Vagina (tissue), 2 donors: Measurements from ENCODE around the gene DOK5. TPM values are rescaled to one million over a fixed set of nuclear protein-coding genes. Genes with fewer than 3 reads are reported as not detected.

ENCODE experiments used
- DNase-seq, 2 donors: peaks; one replicate each; pipeline ENCODE4 v3.0.0-alpha.2; 2017; ENCODE audit errors: extremely low spot score in 2 of 2
- H3K27ac ChIP-seq: fragments of 200-600 bp; sonication (generic); one replicate; pipeline ENCODE4 v1.5.1; 2019
- H3K27me3 ChIP-seq: fragments of 200-600 bp; sonication (generic); one replicate; pipeline ENCODE4 v1.5.1; 2019
- H3K36me3 ChIP-seq, 2 donors: fragments of 200-600 bp; sonication (generic); one replicate each; pipeline ENCODE4 v1.5.1; 2017 to 2019
- H3K4me1 ChIP-seq: fragments of 200-600 bp; sonication (generic); one replicate; pipeline ENCODE4 v1.5.1; 2019
- H3K4me3 ChIP-seq, 2 donors: fragments of 200-600 bp; sonication (generic); 1 replicate in 1 of 2; 2 replicates in 1 of 2; pipeline ENCODE4 v1.5.1; 2016 to 2019
- H3K9me3 ChIP-seq: fragments of 200-600 bp; sonication (generic); one replicate; pipeline ENCODE4 v1.5.1; 2019
- CTCF ChIP-seq, 3 experiments: fragments of 450-650 bp in 2 of 3; fragments of 200-600 bp in 1 of 3; sonication (generic) in 1 of 3; IDR thresholded peaks; one replicate each; pipeline ENCODE4 v1.5.1; 2017 to 2019; ENCODE audit warnings: antibody characterized with exemption in 3 of 3, mild to moderate bottlenecking in 2 of 3, moderate library complexity in 2 of 3
- POLR2A ChIP-seq, 2 donors: fragments of 450-650 bp; IDR thresholded peaks; one replicate each; pipeline ENCODE4 v1.6.1; 2017; ENCODE audit warnings: antibody characterized with exemption in 2 of 2, mild to moderate bottlenecking in 2 of 2, moderate library complexity in 2 of 2
- POLR2AphosphoS5 ChIP-seq, 2 donors: sonication (generic); formaldehyde crosslinking; IDR thresholded peaks; one replicate each; pipeline ENCODE4 v1.9.0; 2017; ENCODE audit warnings: antibody characterized with exemption in 2 of 2, mild to moderate bottlenecking in 2 of 2, low read depth in 1 of 2; ENCODE audit not compliant: insufficient read depth in 1 of 2
- intact Hi-C: fragments of 100-400 bp; cut with DNase I; formaldehyde crosslinking; loops from one replicate; pipeline ENCODE4 v1.15.1; 2023
- total RNA-seq: library from RNA; depleted of rRNA; stranded (reverse); fragments of >200 nt; gene quantifications from one replicate; pipeline ENCODE4 v1.2.3, GENCODE V29; 2016

The DOK5 gene
- total RNA-seq, 1 donor from 2014 or later, result 2.5 TPM

DNA sequence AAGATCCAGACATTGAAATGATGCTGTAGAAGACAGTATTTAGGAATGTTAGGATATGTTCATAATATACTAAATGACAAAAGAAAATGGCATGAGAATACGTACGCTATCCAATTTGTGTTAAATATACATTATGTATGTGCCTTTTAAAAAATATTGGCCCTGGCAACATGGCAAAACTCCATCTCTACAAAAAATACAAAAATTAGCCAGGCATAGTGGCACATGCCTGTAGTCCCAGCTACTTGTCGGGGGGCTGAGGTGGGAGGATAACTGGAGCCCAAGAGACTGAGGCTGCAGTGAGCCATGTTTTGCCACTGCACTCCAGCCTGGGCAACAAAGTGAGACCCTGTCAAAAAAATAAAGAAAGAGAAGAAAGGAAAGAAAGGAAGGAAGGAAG lies 155.7 kb downstream of the DOK5 start:
- Histone ChIP-seq H3K27me3 (no peaks in the 10 kb centered on the region), H3K27ac (no peak overlapping the region), H3K36me3 (no peaks in the 10 kb centered on the region), H3K9me3 (no peaks in the 10 kb centered on the region), H3K4me1 (no peaks in the 10 kb centered on the region), H3K4me3 (no peak overlapping the region)
- no peak for DNase-seq
- TF ChIP-seq CTCF (IDR thresholded peaks at IDR 0.05) (no peak), POLR2AphosphoS5 (IDR thresholded peaks at IDR 0.05; ENCODE audit: insufficient read depth in 1 of 2, low read depth in 1 of 2) (no peak), POLR2A (IDR thresholded peaks at IDR 0.05) (no peak)
- intact Hi-C loops, result no loop called here

- Histone ChIP-seq H3K9me3 (no peaks in the 10 kb centered on the region), H3K36me3 (no peaks in the 10 kb centered on the region), H3K4me1 (no peaks in the 10 kb centered on the region), H3K4me3 (no peak overlapping the region), H3K27ac (no peak overlapping the region), H3K27me3 (no peaks in the 10 kb centered on the region)
- no peak for DNase-seq
- intact Hi-C loops, result no loop called here
- TF ChIP-seq POLR2A (IDR thresholded peaks at IDR 0.05) (no peak), CTCF (IDR thresholded peaks at IDR 0.05) (no peak), POLR2AphosphoS5 (IDR thresholded peaks at IDR 0.05; ENCODE audit: insufficient read depth in 1 of 2, low read depth in 1 of 2) (no peak)
These were observed 158.3 kb downstream of the DOK5 start for GRCh38 chr20:54633374-54634355.

DNA sequence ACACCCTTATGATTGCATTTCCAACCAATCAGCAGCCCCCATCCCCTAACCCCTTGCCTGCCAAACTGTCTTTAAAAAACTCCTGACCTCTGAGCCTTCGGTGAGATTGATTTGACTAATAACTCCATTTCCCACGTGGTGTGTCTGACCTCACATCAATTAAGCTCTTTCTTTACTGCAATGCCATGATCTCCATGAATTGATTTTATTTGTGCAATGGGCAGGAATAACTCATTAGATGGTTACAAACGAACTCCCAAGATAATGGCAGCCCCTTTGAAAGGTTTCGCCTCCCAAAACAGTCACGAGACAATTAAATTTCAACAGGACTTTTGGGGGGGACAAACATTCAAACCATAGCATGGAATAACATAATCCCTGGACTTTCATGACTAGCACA lies 161.2 kb downstream of the DOK5 start:
- no peak for DNase-seq
- Histone ChIP-seq H3K27me3 (no peaks in the 10 kb centered on the region), H3K36me3 (no peaks in the 10 kb centered on the region), H3K27ac (no peak overlapping the region), H3K4me3 (no peak overlapping the region), H3K9me3 (no peaks in the 10 kb centered on the region), H3K4me1 (no peaks in the 10 kb centered on the region)
- intact Hi-C loops, result no loop called here
- TF ChIP-seq CTCF (IDR thresholded peaks at IDR 0.05), result no peak
- TF ChIP-seq POLR2A (IDR thresholded peaks at IDR 0.05), result no peak
- no peak for TF ChIP-seq POLR2AphosphoS5 (IDR thresholded peaks at IDR 0.05; ENCODE audit: insufficient read depth in 1 of 2, low read depth in 1 of 2)

- no peak for TF ChIP-seq CTCF (IDR thresholded peaks at IDR 0.05)
- TF ChIP-seq POLR2A (IDR thresholded peaks at IDR 0.05), result no peak
- TF ChIP-seq POLR2AphosphoS5 (IDR thresholded peaks at IDR 0.05; ENCODE audit: insufficient read depth in 1 of 2, low read depth in 1 of 2), result no peak
- Histone ChIP-seq H3K27me3 (no peaks in the 10 kb centered on the region), H3K4me3 (no peak overlapping the region), H3K4me1 (no peaks in the 10 kb centered on the region), H3K27ac (no peak overlapping the region), H3K36me3 (no peaks in the 10 kb centered on the region), H3K9me3 (no peaks in the 10 kb centered on the region)
- intact Hi-C loops, result loop anchor here (10.0 kb wide), 1 partner anchor 545 kb away; no protein-coding TSS in a partner anchor
- no peak for DNase-seq
These were observed 164.5 kb downstream of the DOK5 start for GRCh38 chr20:54639941-54640340.

DNA sequence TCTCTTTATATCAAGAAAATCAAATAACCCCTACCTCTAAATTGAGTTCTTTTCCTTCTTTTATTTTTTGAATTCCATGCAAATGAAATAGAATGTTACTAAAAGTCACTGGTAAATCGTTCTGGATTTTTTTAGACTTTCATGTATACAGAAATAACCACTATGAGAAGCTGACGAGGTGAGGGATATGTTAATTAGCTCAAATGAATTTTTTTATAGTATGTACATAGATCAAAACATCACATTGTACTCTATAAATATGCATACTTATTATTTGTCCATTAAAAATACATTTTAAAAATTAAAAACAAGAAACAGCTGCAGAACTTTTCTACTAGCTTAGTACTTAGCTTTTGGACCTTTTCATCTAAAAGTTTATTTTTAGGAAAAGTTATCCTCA lies 165.4 kb downstream of the DOK5 start:
- H3K27ac ChIP-seq, result no peak overlapping the region
- no peaks in the 10 kb centered on the region for H3K27me3 ChIP-seq
- no peak for TF ChIP-seq POLR2AphosphoS5 (IDR thresholded peaks at IDR 0.05; ENCODE audit: insufficient read depth in 1 of 2, low read depth in 1 of 2)
- no peak for TF ChIP-seq POLR2A (IDR thresholded peaks at IDR 0.05)
- no peak for TF ChIP-seq CTCF (IDR thresholded peaks at IDR 0.05)
- intact Hi-C loops, result loop anchor here (10.0 kb wide), 1 partner anchor 546 kb away; no protein-coding TSS in a partner anchor
- DNase-seq, result no peak
- H3K4me3 ChIP-seq, result no peak overlapping the region
- H3K9me3 ChIP-seq, result no peaks in the 10 kb centered on the region
- no peaks in the 10 kb centered on the region for H3K36me3 ChIP-seq
- H3K4me1 ChIP-seq, result no peaks in the 10 kb centered on the region
